GM13976 (cell line): Measurements from ENCODE around the gene FBXO42.
A peak's percentile ranks its signal among the peaks of the same experiment; 100 is the strongest.

Experiments
- DNase-seq: peaks from one replicate; pipeline ENCODE4 v3.0.0; 2012; ENCODE audit warnings: low spot score
- in situ Hi-C: fragments of 300-500 bp; cut with MboI; formaldehyde crosslinking; loops from one replicate; pipeline ENCODE4 v1.12.0; 2022; ENCODE audit warnings: low sequenced_read_pairs, mixed read lengths, inconsistent platforms; ENCODE audit not compliant: unreplicated experiment
- TF ChIP-seq, protein P1 (sequence below): IDR thresholded peaks from 2 replicates; pipeline ENCODE4 v1.5.1; 2012; ENCODE audit warnings: borderline replicate concordance, mild to moderate bottlenecking; ENCODE audit not compliant: insufficient read depth; ENCODE audit errors: extremely low read depth, missing control alignments, control extremely low read depth

The FBXO42 gene

DNA sequence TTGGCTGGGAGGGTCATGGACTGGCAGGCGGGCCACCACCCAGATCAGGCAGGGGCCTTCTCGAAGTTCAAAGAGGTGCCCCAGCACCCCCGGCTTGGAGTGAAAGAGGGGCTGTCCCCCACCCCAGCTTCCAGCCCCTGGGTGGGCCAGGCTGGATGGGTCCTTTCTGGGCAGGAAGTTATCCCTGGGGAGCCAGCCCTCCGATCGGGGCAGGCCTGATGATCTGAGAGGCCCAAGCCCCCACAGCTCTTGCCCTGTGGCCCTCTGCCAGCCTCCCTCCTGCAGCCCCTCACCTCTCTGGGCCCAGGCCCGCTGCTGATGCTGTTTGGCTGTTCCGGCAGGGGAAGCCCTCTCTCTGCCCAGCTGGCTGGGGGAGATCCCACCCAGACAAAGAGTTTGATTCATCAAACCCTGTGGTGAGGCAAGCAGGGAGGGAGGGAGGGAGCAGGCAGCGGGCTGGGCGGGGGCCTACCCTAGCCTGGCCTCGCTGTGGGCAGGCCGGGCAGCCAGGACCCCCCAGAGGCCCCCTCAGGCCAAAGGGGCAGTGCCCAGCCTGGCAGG is 142.4 kb downstream of the FBXO42 start:
- no peak for DNase-seq
- in situ Hi-C loops = no loop called here
- TF ChIP-seq, protein P1, sequence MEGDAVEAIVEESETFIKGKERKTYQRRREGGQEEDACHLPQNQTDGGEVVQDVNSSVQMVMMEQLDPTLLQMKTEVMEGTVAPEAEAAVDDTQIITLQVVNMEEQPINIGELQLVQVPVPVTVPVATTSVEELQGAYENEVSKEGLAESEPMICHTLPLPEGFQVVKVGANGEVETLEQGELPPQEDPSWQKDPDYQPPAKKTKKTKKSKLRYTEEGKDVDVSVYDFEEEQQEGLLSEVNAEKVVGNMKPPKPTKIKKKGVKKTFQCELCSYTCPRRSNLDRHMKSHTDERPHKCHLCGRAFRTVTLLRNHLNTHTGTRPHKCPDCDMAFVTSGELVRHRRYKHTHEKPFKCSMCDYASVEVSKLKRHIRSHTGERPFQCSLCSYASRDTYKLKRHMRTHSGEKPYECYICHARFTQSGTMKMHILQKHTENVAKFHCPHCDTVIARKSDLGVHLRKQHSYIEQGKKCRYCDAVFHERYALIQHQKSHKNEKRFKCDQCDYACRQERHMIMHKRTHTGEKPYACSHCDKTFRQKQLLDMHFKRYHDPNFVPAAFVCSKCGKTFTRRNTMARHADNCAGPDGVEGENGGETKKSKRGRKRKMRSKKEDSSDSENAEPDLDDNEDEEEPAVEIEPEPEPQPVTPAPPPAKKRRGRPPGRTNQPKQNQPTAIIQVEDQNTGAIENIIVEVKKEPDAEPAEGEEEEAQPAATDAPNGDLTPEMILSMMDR = no peak

DNA sequence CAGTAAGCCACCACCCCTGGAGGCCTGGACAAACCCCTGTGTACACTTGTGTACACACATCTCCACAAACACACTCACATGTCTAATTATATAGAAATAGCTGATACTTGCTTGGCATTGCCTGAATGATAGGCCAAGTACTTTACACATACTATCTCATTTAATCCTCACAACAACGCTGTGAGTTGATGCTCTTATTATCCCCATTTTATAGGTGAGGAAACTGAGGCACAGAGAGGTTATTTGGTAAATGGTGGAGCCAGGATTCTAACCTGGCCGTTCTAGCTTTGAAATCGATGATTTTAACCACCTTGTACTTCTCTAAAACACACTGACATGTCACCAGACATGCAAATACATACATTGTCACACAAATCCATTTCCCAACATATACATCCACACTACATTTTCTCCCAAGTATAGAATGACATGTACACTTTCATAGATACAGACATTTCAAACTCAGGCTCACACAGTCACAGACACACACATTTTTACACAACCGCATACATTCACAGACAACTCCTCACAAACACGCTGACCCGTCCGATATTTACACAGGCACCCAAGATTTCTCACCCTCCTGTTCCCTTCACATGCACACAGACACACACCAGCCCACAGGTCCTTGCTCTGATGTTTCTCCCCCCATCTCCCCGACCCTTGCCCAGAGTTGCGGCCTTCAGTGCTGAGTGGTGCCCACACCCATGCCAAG is 143.0 kb downstream of the FBXO42 start:
- in situ Hi-C loops = no loop called here
- DNase-seq = no peak
- TF ChIP-seq, protein P1 = no peak

DNA sequence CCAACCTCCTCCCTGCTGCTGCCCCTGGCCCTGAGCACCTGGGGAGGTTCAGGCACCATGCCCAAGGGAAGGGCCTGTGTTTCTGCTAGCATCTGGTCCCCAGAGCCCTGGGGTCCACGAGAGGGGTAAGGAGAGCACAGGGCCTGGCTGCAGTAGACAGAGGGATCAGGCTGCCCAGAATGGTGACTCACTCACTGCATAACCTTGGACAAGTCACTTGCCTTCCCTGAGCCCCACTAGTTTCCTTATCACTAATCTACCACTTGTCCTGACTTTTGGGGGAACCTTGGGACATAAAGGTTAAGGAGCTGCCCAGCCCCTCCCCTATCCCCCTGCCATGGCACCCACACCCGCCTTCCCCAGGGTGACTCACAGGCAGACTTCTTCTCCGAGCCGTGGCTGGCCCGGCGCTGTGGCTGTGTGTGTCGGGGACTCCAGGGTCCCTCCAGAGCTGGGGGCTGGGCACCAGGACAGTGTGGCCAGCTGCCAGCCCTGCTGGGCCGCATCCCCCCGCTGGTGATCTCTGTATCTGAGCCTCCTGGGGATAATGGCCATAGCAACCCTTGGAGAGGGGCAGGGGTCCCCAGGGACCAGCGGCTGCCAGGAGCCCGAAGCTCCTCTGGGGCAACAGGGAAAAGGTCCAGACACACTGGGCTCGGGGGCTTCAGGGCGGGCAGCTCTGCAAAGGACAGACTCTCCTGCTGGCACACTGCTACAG is 143.9 kb downstream of the FBXO42 start:
- TF ChIP-seq, protein P1 = no peak
- DNase-seq = no peak
- in situ Hi-C loops = no loop called here

DNA sequence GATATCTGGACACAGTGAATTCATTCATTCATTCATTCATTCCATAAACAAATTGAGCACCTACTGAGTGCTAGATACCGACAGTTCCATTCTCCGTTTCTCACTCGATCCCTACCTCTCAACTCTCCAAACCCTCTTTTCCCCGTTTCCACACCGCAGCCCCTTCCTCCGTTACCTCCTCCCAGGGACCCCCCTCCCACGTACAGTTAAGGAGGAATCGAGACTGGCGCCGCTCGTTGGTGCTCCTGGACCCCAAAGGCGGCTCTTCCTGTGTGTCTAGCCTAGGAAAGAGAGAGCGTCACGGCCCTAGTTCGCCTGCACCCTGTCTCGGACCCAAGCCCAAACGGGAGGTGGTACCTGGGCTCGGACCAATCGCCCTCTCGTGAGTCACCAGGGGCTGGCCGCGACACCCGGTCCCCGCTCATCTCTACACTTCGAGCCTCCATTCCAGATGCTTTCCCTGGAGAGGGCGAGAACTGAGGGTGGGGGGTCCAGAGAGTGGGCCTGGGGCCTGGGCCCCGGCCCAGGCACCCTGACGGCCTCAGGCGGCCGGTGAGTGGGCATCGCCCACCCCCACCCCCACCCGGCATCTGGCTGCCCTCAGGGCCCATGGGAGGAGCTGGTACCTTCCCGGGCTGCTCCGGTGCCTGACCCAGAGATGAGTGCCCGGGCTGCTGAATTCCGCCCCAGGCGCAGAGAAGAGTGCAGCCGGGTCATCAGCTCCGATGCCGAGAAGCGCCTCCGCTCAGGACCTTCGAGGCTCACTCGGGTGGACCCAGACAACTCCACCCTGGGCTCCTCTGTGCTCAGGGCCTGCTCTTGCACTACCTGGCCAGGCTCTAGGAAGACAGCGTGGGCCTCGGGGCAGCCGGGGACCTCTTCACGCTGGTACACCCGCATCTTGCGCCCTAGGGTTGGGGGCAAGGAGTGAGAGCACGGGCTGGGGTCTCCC is 144.7 kb downstream of the FBXO42 start:
- in situ Hi-C loops = no loop called here
- TF ChIP-seq, protein P1 = no peak
- no peak for DNase-seq

DNA sequence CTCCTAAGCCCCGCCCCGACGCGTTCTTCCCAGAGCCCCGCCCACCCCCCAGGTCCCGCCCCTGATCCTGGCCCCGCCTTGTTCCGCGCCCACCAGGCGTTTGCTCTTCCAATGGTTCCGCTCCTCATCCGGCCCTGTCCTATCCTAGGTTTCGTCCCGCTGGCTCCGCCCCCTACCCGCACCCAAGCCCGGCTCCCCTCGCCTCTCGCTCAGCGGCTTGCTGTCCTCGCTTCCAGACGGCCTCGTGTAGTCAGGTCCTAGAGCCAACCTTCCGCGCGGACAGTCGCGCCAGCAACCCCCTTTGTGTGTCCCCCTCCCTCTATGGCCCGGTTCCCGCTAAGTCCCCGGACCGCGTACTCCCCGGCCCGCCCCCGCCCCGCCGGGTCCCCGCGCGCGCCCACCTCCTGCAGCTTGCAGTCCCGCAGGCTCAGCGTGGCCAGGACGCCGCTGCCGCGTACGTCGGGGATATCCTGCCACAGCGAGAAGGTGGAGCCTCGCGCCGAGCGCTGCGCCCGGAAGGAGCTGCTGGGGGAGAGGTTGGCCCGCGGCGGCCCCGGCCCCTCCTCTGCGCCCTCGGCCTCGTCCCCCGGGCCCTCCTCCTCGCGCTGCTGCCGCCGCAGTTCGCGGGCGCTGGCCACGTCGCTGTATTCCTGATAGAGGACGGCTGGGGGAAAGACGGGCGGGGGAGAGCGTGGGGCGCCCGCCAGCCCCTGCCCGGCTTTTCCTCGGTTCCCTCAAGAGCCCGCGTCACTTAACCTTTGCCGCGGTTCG is 145.5 kb downstream of the FBXO42 start:
- in situ Hi-C loops = no loop called here
- DNase-seq = peak; percentile 94
- TF ChIP-seq, protein P1 = no peak
